Activated CD8-positive, alpha-beta memory T cell treated with anti-CD3 and anti-CD28 coated beads for 4 hours (primary cell): ENCODE data around the gene KRTAP20-3.

ENCODE experiments used
- DNase-seq, 2 donors: peaks; one replicate each; pipeline ENCODE4 v3.0.0-alpha.2; 2020; ENCODE audit warnings: low read depth in 2 of 2

Gene KRTAP20-3

GRCh38 chr21:30680586-30680985 is 37.9 kb downstream of the KRTAP20-3 start:
- DNase-seq = no peak

- DNase-seq = no peak
Observed at GRCh38 chr21:30684506-30684905, 41.8 kb downstream of the KRTAP20-3 start.

GRCh38 chr21:30689822-30690221 is 47.2 kb downstream of the KRTAP20-3 start:
- DNase-seq = no peak
